ENCODE measurements around the gene HHLA2. TPM values are rescaled to one million over a fixed set of nuclear protein-coding genes. Genes with fewer than 3 reads are reported as not detected.

HHLA2 gene
- total RNA-seq, 3 donors from 2014 or later, result 0.48 to 1.8 (median 1.3) TPM

DNA sequence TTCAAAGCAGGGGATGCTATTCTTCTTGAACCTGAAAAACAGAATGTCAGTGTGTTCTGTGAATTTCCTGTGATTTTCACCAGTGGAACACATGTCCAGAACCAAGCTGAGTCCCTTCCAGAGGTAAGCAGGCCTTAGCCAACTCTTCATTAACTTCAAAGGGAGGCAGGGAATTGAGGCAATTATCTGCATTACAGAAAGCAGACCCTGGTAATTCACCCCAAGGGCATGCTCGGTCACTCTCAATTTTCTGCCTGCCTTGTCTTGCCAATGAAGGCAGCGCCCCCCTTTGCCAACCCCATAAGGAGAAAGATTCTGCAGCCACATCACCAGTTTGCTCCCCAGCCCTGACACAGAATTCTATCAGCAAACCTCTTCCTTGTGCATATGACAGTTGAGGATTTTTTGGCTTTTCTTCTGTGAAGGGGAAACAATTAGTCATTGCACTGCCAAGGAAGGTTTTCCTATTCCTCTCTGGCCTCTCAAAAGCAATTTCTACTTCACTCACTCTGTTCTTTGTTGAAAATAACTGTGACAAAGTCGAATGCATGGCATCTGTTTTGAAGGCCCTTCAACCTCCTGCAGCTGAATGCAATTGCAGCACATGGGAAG lies 85.3 kb downstream of the HHLA2 start:
- no peaks in the 10 kb centered on the region for H3K9me3 Mint-ChIP-seq
- no peak overlapping the region for H3K4me3 Mint-ChIP-seq
- no peaks in the 10 kb centered on the region for H3K4me1 Mint-ChIP-seq (ENCODE audit: low read depth)
- H3K36me3 Mint-ChIP-seq (ENCODE audit: insufficient read depth), result no peaks in the 10 kb centered on the region
- DNase-seq (no peak), ATAC-seq (no peak)
- no peaks in the 10 kb centered on the region for H3K27me3 Mint-ChIP-seq (ENCODE audit: low read depth)

DNA sequence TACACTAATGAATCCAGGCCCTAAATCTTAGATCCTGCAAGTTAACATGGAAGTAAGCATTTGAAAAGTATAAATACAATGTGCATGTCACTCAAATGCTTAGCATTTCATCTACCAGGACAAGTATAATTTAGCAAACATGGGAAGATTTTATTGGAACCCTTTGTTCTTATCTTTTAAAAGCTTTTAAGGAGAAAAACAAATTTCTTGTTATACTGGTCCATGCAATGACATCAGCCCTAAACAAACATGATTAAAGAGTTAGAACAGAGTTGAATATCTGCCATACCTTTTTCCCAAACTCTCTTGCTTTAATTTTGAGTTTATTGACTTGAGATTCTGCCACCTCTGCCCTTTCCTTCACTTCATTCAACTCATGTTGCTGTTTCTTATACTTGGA lies 87.0 kb downstream of the HHLA2 start:
- Mint-ChIP-seq H3K4me3 (no peak overlapping the region), H3K36me3 (ENCODE audit: insufficient read depth) (no peaks in the 10 kb centered on the region), H3K27me3 (ENCODE audit: low read depth) (no peaks in the 10 kb centered on the region), H3K4me1 (ENCODE audit: low read depth) (peaks cover 10% of the 10 kb centered on the region), H3K9me3 (no peaks in the 10 kb centered on the region)
- ATAC-seq (no peak), DNase-seq (no peak)

DNA sequence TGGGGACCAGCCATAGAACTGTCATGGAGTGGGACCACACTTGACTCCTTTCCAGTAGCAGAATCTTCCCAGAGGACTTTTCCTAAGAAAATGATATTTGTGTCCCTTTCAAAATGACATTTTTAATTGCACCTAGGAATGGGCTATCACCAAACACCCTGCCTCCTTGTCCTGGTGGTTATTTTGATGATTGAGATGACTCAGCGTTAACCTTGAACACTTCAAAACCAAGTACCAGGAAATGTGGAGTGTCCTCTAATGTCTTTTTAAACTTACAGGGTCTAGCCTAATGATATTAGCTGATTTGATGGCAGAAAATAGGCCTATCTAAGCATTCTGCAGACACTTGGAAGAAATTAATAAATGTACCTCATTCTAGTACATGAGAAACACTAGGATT lies 90.7 kb downstream of the HHLA2 start:
- Mint-ChIP-seq H3K4me1 (ENCODE audit: low read depth) (peaks cover 18% of the 10 kb centered on the region), H3K4me3 (no peak overlapping the region), H3K27me3 (ENCODE audit: low read depth) (peaks cover 1% of the 10 kb centered on the region), H3K9me3 (no peaks in the 10 kb centered on the region), H3K36me3 (ENCODE audit: insufficient read depth) (no peaks in the 10 kb centered on the region)
- ATAC-seq (no peak), DNase-seq (no peak)

DNA sequence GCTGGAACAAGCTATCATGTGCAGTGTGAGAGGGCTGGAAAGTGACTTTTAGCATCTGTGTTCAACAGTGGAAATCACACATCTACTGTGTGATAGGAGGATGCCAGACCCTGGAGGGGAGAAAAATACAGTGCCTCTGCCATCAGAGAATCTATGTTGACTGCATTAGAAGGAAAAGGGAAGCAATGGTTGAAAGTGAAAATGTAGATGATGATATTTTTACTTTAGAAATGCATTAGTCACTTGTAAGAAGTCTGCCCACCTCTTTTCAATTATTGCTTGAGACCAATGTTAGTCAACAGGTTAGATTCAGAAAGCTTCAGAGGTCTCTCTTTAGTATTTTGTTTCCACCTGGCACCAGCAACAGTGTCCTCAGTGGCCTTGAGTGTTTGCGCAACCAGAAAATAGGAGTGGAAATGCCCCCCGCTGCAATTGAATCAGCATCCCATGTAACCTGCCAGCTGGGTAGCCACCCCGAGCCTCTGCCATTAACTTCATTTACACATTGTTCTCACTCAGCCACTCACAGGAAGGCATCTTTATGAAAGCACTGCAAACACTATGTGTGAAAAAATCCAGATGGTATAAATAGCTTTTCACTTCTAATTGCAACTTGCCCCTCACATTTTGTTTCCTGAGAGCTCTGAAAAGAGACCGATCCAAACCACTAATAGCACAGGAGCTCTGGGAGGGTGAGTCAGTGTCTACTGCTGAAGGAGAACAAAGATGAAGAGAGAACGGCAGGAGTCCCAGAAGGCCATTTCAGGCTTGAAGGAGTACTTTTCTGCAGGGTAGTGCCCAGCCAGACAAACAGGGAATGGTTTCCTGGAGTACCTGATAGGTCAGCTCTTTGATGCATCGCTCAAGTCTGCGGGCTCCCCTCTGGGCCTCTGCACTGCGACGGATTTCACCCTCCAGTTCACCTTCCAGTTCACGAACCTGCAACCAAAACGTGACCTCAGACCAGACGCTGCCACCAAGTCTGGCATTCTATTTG lies 92.1 kb downstream of the HHLA2 start:
- H3K4me3 Mint-ChIP-seq, result no peak overlapping the region
- peak; percentile 90 for ATAC-seq

DNA sequence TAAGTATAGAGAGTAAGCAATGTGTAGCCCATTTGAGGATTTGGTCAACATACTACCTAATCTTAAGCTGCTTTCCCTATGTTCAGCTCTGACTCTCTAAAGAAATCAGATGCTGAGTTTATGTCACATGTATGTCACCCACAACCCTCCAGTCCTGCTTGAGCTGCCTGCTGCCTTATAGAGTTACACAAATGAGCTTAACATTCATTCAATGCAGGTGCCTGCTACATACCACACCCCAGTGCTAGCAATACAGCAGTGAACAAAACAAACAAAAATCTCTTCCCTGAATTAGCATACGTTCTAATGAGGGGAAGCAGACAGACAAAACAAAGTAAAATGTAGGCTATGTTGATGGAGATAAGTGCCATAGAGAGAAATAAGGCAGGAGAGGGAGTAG lies 93.0 kb downstream of the HHLA2 start:
- ATAC-seq (no peak), DNase-seq (no peak)
- peaks cover 1% of the 10 kb centered on the region for H3K27me3 Mint-ChIP-seq (ENCODE audit: low read depth)
- no peaks in the 10 kb centered on the region for H3K36me3 Mint-ChIP-seq (ENCODE audit: insufficient read depth)
- no peak overlapping the region for H3K4me3 Mint-ChIP-seq
- H3K9me3 Mint-ChIP-seq, result no peaks in the 10 kb centered on the region
- peaks cover 18% of the 10 kb centered on the region for H3K4me1 Mint-ChIP-seq (ENCODE audit: low read depth)

More for the DNA sequence above, 92.1 kb downstream of the HHLA2 start:
- Mint-ChIP-seq H3K36me3 (ENCODE audit: insufficient read depth) (no peaks in the 10 kb centered on the region), H3K27me3 (ENCODE audit: low read depth) (peaks cover 1% of the 10 kb centered on the region), H3K9me3 (no peaks in the 10 kb centered on the region), H3K4me1 (ENCODE audit: low read depth) (peaks cover 18% of the 10 kb centered on the region)
- no peak for DNase-seq

DNA sequence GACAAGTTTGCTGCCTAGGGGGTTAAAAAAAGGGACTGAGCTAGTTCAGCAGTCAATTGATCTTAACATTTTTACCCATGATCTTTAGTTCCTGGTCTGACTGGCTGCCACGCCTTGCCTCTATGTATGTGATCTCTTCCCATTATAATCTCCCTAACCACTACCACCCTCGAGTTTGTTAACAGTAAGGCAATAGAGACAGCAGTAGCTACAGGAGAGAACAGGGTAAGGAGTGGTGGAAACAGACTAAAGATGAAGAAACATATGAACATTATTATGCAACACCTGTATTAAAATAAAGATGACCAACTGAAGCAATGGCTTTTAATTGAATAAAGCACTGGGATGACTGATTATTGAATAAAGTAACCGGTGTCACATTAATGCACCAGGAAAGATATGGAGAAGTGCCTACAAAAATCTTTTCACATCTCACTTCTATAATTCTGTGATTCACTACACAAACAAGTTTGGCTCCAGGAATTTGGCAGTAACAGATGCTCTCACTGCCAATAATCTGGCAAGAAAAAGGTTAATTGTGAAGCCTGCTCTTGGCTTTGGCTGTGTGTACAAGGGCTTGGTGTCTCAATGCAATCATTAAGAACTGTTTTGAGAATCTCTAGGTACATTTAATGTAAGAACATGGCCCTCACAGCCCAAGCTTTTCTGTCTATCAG lies 95.7 kb downstream of the HHLA2 start:
- DNase-seq (no peak), ATAC-seq (no peak)
- peaks cover 2% of the 10 kb centered on the region for H3K27me3 Mint-ChIP-seq (ENCODE audit: low read depth)
- H3K36me3 Mint-ChIP-seq (ENCODE audit: insufficient read depth), result no peaks in the 10 kb centered on the region
- H3K4me1 Mint-ChIP-seq (ENCODE audit: low read depth), result peaks cover 17% of the 10 kb centered on the region
- H3K4me3 Mint-ChIP-seq, result no peak overlapping the region
- no peaks in the 10 kb centered on the region for H3K9me3 Mint-ChIP-seq

DNA sequence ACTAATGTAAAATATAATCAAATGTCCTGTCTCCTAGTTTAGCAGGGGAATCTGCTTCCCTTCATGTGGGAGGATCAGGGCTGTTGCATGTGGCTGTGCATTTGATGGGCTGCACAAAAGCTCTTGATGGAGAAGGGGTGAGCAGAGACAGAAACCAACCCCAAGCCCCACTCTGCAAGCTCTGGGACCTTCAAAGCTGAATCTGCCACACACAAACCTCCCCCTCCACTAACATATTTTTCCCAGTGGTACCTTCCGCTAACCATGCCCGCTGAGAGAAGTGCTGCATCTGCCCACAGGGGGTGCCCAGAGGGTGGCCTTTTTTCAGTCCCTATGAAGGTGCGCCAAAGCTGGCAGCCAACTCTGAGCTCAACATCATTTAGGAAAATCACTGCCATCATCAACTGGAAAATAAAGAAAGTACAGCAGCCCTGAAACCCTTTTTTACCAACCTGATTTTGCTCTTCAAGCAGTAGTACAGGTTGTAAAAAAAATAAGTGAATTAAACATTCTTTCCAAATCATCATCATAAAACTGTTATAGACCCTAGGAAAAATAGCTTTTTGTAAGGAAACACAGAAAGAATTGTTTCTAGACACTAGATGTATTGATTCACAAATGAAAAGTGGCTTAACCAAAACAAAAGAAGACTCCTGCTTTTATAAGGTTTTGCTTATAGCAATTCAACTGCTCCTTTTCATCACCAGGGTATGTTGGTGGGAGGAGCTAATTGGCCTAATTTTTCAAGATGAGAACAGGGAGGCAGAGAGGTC lies 97.0 kb downstream of the HHLA2 start:
- no peak overlapping the region for H3K4me3 Mint-ChIP-seq
- peaks cover 8% of the 10 kb centered on the region for H3K4me1 Mint-ChIP-seq (ENCODE audit: low read depth)
- H3K27me3 Mint-ChIP-seq (ENCODE audit: low read depth), result peaks cover 3% of the 10 kb centered on the region
- H3K36me3 Mint-ChIP-seq (ENCODE audit: insufficient read depth), result no peaks in the 10 kb centered on the region
- ATAC-seq (no peak), DNase-seq (no peak)
- no peaks in the 10 kb centered on the region for H3K9me3 Mint-ChIP-seq

DNA sequence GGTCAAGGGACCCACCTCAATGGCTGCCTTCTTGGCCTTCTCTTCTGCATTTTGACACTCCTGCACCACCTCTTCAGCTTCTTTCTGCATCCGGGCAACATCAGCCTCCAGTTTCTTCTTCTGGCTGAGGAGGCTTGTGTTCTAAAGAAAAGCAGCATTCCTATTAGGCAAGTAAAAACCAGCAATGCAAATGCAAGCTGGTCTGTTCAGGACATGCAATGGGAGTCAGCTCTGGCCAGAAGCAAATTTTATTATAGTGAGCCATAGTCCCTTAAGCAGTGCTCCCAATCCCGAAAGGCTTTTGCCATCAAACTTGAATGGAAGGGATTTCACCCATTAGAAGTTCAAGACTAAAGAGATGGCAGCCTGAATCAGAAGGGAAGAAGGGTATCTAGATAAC lies 97.7 kb downstream of the HHLA2 start:
- no peaks in the 10 kb centered on the region for H3K9me3 Mint-ChIP-seq
- H3K4me1 Mint-ChIP-seq (ENCODE audit: low read depth), result peaks cover 1% of the 10 kb centered on the region

DNA sequence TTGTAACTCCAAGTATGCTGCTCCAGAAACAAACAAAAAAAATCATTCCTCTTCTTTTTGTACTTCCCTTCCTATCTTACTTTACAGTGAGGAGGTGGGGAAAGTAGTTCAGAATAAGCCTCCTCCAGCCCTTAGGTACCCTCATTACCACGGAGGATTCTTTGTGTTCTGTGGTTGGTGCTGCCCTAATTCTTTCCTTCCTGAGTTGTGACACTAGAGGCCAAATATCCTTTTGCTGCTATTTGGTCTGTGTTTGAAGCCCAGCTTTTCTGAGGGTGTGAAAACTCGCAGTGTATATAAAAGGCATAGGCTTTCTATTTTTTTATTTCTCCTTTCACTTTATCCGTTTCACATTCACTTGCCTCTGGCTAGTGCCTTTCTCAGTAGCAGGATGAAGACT lies 98.2 kb downstream of the HHLA2 start:
- H3K9me3 Mint-ChIP-seq, result peaks cover under 1% of the 10 kb centered on the region

More for the DNA sequence above, 97.7 kb downstream of the HHLA2 start:
- DNase-seq (no peak), ATAC-seq (no peak)
- Mint-ChIP-seq H3K27me3 (ENCODE audit: low read depth) (peaks cover 3% of the 10 kb centered on the region), H3K36me3 (ENCODE audit: insufficient read depth) (no peaks in the 10 kb centered on the region), H3K4me3 (no peak overlapping the region)

DNA sequence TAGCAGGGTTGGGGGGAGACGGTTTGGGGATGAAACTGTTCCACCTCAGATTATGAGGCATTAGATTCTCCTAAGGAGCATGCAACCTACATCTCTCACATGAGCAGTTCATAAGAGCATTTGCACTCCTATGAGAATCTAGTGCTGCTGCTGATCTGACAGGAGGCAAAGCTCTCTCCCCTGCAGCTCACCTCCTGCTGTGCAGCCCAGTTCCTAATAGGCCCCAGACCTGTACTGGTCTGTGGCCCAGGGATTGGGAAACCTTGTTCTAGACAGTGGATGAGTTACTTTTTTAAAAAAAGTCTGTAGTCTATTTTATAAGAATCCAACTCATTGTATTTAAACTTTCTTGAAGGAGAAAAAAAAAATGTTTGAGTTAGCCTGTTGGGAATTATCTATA lies 100.0 kb downstream of the HHLA2 start:
- Mint-ChIP-seq H3K36me3 (ENCODE audit: insufficient read depth) (no peaks in the 10 kb centered on the region), H3K4me3 (no peak overlapping the region), H3K4me1 (ENCODE audit: low read depth) (no peaks in the 10 kb centered on the region), H3K27me3 (ENCODE audit: low read depth) (peaks cover 3% of the 10 kb centered on the region), H3K9me3 (peaks cover 8% of the 10 kb centered on the region)
- no peak for ATAC-seq
- no peak for DNase-seq

More for the DNA sequence above, 98.2 kb downstream of the HHLA2 start:
- Mint-ChIP-seq H3K27me3 (ENCODE audit: low read depth) (peaks cover 3% of the 10 kb centered on the region), H3K36me3 (ENCODE audit: insufficient read depth) (no peaks in the 10 kb centered on the region), H3K4me3 (no peak overlapping the region), H3K4me1 (ENCODE audit: low read depth) (no peaks in the 10 kb centered on the region)
- no peak for ATAC-seq
- no peak for DNase-seq

DNA sequence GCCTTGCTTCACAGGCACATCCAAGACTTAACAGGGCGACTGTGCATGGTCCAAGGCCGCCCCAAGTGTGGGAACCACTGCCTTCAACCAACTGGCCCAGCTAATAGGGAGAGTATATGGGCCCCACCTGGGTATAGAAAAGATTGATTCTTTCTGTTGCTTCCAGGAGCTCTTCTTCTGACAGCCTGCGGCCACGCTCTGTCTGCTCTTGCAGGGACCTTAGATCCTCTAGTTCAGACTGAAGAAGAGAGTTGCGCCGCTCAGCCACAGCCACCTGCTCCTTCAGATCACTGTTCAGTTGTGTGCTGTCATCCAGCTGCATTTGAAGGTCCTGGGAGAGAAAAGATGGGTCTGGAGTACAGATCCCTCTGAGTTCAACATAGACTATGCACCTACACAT lies 102.2 kb downstream of the HHLA2 start:
- no peak for ATAC-seq
- no peaks in the 10 kb centered on the region for H3K4me1 Mint-ChIP-seq (ENCODE audit: low read depth)
- DNase-seq, result no peak
- H3K27me3 Mint-ChIP-seq (ENCODE audit: low read depth), result peaks cover 2% of the 10 kb centered on the region
- H3K9me3 Mint-ChIP-seq, result peaks cover 8% of the 10 kb centered on the region
- H3K36me3 Mint-ChIP-seq (ENCODE audit: insufficient read depth), result no peaks in the 10 kb centered on the region
- no peak overlapping the region for H3K4me3 Mint-ChIP-seq

DNA sequence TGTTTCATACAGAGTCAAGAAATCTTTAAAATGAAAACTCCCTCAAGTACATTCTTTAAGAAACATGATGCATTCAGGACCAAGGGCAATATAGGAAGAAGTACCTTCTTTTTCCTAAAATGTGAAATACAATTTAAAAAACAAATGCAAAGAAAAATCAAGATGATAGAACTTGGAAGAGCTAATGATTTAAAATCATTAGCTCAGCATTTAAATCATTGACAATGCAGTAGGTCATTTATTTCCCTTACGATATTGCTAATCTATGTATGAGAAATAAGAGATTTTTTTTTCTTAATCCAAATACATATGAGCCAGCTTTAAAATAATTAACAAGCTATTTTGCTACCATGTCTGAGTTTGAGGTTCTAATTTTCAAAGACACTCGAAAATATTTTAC lies 105.5 kb downstream of the HHLA2 start:
- Mint-ChIP-seq H3K27me3 (ENCODE audit: low read depth) (peaks cover 2% of the 10 kb centered on the region), H3K9me3 (peaks cover 8% of the 10 kb centered on the region), H3K36me3 (ENCODE audit: insufficient read depth) (no peaks in the 10 kb centered on the region), H3K4me1 (ENCODE audit: low read depth) (peaks cover 4% of the 10 kb centered on the region), H3K4me3 (no peak overlapping the region)
- ATAC-seq, result no peak
- DNase-seq, result no peak

DNA sequence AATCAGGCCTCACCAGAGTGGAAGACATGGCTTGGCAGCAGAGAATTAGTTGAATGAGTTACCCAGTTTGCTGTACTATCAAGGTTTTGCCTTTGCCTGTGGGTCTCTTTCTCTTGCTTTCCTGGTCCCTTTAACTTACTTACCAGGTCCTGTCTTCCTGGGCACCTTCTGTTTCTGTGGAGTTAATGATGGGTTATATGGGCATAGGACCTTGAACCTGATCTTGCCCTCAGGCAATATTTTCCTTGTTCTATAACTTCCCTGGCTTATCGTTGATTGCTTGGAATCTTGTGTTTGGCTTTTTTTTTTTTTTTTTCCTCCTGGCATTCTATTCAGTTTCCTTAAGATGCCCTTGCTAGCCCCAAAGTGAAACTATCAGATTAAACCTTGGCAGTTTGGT lies 106.8 kb downstream of the HHLA2 start:
- DNase-seq, result no peak
- Mint-ChIP-seq H3K9me3 (peaks cover 8% of the 10 kb centered on the region), H3K4me1 (ENCODE audit: low read depth) (peaks cover 9% of the 10 kb centered on the region), H3K4me3 (no peak overlapping the region), H3K36me3 (ENCODE audit: insufficient read depth) (no peaks in the 10 kb centered on the region), H3K27me3 (ENCODE audit: low read depth) (no peaks in the 10 kb centered on the region)
- no peak for ATAC-seq

Data from activated T-cell treated with anti-CD3 and anti-CD28 coated beads, Interleukin-2, amount 50 U/mL, for 4 hours (primary cell).